HG03432 (cell line): Measurements from ENCODE around the gene PTCD2.

Experiments used
- ATAC-seq: cut with Tn5 transposase; IDR thresholded peaks from one replicate; pipeline ENCODE4 v1.9.1; 2021; ENCODE audit warnings: mild to moderate bottlenecking, moderate library complexity; ENCODE audit not compliant: unreplicated experiment

PTCD2 gene

DNA sequence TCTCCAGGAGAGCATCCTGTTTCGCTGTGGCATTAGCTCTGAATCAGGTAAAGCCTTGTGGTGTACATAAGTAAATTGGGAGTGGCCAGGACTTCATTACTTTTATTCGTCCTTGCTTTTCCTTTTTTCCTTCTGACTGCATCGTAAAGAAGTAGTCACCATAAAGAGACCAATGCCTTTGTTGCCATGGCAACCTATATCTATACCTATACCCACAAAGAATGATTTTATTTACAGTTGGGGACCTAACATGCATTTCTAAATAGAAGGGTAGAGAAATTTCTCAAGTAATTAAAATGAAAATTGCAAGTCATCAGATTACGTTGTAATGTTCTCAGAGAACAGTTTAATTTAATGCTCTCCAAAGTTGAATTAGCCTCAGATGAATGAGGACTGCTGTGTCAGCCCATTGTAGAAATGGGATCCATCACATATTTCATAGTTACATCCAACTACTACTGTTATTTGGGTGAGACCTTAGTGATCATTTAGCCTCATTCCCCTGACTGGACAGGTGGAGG, 18.6 kb downstream of the PTCD2 start:
- ATAC-seq = no peak

DNA sequence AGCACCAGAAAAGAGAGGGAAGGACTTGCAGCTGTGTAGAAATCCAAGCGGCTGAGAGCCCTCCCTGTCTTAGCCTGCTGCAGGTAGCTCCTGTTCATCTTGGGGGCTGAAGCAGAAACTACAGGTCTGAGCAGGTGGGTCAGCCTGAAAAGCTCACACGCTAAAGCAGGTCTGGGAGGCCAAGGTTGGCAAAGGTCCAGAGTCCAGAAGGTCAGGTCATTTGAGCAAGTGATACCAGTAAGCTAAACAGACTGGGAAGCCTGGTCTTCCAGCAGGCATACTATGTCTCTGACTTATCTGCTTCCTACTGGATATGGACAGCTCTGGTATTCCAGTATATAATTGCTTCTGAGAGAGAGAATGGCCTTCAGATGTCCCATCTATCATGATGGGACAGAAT, 26.2 kb downstream of the PTCD2 start:
- no peak for ATAC-seq

GRCh38 chr5:72347801-72348308, 27.7 kb downstream of the PTCD2 start:
- ATAC-seq = no peak

DNA sequence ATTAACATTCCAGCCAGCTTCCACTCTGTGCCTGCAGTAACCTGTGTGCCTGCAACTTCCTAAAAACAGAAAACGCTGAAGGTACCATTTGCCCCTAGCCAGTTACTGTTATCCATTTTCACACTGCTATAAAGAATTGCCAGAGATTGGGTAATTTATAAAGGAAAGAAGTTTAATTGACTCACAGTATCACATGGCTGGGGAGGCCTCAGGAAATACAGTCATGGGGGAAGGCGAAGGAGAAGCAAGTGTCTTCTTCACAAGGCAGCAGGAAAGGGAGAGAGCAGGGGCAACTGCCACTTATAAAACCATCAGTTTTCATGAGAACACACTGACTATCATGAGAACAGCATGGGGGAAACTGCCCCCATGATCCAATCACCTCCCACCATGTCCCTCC, 31.2 kb downstream of the PTCD2 start:
- ATAC-seq = no peak

DNA sequence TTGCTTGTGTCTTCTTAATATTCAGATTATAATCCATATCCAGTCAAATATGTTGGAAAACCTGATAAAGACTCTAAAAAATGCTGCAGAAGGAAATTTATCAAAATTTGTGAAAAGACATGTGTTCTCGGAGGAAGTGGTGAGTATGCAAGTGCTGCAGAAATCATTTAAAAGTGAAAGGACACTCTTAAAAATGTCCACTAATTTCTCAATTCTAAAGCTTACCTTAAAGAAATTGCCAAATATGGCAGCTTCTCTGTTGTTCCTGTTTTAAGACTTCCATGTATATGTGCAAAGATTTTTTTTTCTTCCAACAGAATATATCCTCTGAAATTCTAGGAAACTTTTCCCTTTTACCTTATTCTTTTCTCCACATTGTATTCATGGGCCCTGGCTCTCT, 32.4 kb downstream of the PTCD2 start:
- no peak for ATAC-seq

DNA sequence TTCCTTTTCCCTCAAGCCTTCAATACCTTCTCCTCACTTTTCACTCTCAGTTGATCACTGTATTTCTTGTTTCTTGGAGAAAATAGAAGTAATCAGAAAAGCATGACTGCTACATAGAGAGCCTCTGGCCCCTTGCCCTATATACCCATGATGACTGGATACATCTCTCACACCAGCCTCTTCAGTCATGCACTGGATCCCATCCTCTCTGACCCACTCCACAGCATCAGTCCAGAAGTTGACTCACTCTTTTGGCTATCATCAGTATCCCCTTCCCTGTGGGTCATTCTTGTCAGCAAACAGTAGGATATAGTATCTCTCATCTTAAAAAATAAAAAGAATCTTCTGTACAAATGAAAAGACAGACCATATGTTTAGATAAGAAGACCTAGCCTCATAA, 32.9 kb downstream of the PTCD2 start:
- no peak for ATAC-seq

- ATAC-seq = no peak
Measured at GRCh38 chr5:72355706-72356299, 35.6 kb downstream of the PTCD2 start.

- ATAC-seq = no peak
Measured at GRCh38 chr5:72356361-72356760, 36.2 kb downstream of the PTCD2 start.

- ATAC-seq = no peak
Measured at GRCh38 chr5:72358925-72359324, 38.8 kb downstream of the PTCD2 start.

GRCh38 chr5:72359886-72360285, 39.7 kb downstream of the PTCD2 start:
- no peak for ATAC-seq

GRCh38 chr5:72363166-72363802, 43.1 kb downstream of the PTCD2 start:
- no peak for ATAC-seq

DNA sequence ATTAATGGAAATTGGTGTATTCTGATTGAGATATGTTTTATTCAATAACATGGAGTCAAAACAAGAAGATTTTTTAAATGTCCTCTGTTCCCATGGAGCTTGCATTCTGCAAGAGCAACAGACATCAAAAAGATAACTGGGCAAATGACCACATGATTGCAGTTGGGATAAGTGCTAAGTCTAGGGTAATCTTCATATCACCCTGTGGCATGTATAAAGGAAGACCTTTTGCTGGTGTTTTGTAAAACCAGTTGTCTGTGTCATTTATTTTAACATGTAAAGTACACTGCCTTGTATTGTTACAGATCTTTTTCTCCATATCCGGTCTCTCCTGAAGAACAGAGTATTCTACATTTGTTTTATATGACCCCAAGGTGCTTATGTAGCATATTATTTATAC, 44.0 kb downstream of the PTCD2 start:
- no peak for ATAC-seq

GRCh38 chr5:72364951-72365350, 44.8 kb downstream of the PTCD2 start:
- ATAC-seq = no peak

DNA sequence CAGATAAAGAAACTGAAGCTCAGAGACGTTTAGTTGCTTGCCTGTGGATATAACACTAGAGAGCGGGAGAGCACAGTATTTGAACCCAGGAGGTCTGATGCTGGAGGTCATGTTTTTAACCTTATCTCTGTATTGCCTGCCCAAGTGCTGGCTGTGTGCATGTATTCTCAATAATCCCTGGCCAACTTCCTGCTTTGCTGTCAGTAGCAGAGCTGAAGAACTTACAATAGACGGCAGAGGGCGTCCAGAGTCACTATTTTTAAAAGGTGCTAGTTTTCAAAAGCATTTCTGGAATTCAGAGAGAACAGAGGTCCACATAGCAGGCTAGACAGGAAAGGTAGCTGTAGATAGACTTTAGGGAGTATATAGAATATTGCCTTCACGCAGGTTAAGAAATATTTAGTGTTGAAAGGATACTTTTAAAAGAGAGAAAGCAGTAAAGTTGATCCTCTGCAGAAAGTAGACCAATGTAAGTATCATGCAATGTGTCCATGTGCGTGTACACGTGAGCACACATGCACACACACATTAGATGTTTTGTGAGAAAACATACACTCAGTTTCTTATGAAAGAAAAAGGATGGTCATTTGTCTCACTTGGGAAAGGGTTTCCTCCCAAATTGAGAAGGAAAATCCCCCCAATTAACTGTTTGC, 46.3 kb downstream of the PTCD2 start:
- peak; percentile 75 for ATAC-seq

GRCh38 chr5:72368271-72368670, 48.1 kb downstream of the PTCD2 start:
- no peak for ATAC-seq

DNA sequence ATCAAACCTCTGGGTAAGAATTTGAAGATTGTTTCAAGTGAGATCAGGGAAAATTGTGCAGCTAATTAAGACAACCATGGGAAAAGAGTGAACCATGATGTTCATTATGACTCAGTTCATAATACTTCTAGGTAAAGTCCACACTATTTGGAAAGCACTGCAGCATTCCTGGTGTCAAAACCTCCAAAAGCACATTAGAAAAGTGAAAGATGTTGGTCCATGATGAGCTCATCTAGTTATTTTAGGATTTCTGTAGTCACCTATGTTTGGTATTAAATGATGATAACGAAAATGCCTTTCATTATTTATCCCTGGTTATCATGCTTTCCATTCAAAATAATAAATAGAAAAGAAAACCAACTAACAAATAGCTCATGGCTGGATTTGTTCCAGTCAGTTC, 49.1 kb downstream of the PTCD2 start:
- no peak for ATAC-seq

DNA sequence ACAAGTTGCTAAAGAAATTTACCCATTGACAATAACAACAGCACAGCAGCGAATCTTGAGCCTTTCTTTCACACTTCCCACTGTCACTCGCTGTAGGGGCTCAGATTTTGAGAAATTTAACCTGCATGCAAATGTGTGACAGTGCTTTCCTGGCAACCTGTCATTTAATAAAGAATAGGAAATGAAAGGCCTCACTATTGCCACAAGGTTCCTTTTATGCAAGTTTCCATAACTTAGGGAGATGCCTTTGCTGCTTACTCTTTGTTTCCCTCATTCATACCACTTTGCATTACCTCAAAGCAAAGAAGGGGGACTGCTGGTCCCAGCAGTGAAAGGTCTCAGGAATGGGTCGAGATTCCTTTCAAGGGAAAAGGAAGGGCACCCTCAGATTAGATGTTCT, 49.5 kb downstream of the PTCD2 start:
- ATAC-seq = no peak

- ATAC-seq = no peak
Measured at GRCh38 chr5:72372331-72372730, 52.2 kb downstream of the PTCD2 start.

DNA sequence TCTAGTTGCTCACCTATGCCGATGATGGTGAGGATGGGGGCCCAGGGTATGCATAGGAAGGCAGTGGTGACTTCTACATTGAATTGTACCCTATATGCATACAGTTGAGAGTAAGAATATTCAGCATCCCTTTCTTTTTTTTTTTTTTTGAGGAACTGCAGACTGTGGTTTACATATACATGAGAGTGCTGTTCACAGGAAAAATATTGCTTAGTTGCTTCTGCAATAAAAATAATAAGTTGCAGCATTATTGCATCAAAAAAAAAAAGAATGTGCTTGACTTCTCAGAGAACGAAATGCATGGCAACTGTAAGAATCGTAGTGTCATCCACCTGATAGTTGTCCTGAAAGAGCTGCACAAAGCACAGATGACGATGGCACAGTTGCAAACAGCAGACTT, 52.8 kb downstream of the PTCD2 start:
- no peak for ATAC-seq

DNA sequence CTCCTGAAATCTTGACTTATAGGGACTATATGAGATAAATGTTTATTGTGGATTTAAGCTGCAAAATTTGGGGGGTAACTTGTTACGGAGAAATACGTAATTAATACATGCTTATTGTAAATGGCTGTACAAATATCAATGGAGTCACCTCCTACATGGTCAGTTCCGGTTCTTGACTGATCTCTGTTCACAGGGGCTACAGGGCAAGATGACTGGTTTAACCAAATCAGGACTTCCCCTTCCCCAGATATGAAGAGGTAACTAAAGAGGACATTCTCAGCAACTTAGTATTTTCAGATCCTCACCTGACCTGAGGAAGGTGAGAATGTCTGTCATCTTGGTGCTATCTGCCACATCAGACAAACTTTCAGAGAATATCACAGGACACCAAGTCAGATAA, 54.7 kb downstream of the PTCD2 start:
- no peak for ATAC-seq

- no peak for ATAC-seq
Measured at GRCh38 chr5:72376381-72376780, 56.2 kb downstream of the PTCD2 start.
